Dermis microvascular lymphatic vessel endothelial cell (primary cell): ENCODE measurements around the gene CADM1. TPM values are rescaled to one million over a fixed set of nuclear protein-coding genes. Genes with fewer than 3 reads are reported as not detected.
"Not testable (repeated sequence)": the region's sequence is repeated elsewhere in the genome, so short reads cannot be mapped to it uniquely, and the experiment has no call there.

ENCODE experiments used
- DNase-seq, 2 donors: peaks; one replicate each; pipeline versions ENCODE4 v3.0.0 to v3.0.0-alpha.2; 2010; ENCODE audit warnings: low read depth in 2 of 2
- total RNA-seq: library from RNA; depleted of rRNA; stranded (reverse); fragments of >200 nt; gene quantifications from 2 replicates; pipeline ENCODE4 v1.2.1, GENCODE V29; 2014

Gene CADM1
- total RNA-seq, 1 donor from 2014 or later: 0.77 TPM

GRCh38 chr11:115477410-115477809, 26.8 kb downstream of the CADM1 start:
- DNase-seq: no peak

DNA sequence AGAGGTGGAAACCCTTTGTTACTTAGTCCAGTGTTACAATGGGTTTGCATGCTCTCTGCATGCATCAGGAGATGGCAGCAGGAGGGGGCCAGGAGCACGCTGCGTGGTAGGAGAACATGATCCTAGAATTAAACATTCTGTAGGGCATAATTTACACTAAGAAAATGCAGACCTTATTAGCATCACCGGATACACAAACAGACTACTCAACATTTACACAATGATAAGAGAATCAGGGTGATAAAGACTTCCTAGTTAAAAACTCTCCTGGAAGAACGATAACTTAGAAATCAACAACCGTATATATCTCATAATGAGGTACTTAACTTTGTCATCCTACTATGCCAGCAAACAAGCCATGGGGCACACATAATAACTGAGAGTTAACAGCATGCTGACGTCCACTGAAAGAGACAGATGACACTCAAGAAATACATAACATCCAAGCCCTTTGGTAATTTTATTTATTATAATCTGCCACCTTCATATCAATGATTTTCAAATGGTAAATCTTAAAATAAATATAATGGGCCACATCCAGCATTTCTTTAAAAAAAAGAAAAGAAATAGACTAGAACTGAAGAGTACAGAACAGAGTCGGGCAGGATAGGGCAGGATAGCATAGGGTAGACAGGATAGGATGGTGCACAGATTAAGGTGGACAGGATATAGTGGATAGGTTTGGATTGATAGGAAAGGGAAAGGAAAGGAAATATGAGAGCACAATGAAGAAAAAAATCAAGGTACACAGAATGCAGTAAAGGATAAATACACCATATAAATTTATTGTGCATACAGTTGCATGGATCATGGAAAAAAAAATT, 27.5 kb downstream of the CADM1 start:
- no peak for DNase-seq

DNA sequence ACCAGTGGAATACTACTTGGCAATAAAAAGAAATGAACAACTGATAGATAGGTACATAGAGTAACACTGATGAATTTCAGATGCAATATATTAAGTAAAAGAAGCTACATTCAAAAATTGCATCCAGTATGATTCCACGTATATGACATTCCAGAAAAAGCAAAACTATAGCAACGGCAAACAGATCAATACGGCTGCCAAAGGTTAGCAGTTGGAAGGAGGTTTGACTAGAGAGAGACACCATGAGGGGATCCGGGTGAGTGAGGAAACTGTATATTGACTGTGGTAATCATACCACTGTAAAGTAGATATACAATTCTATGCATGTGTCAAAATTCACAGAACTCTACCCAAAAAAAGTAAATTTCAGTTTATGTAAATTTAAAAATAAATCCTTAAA, 28.7 kb downstream of the CADM1 start:
- DNase-seq: no peak

- not testable (repeated sequence) for DNase-seq
Measured at GRCh38 chr11:115474306-115474705, 29.9 kb downstream of the CADM1 start.

- no peak for DNase-seq
Measured at GRCh38 chr11:115473167-115473566, 31.0 kb downstream of the CADM1 start.

DNA sequence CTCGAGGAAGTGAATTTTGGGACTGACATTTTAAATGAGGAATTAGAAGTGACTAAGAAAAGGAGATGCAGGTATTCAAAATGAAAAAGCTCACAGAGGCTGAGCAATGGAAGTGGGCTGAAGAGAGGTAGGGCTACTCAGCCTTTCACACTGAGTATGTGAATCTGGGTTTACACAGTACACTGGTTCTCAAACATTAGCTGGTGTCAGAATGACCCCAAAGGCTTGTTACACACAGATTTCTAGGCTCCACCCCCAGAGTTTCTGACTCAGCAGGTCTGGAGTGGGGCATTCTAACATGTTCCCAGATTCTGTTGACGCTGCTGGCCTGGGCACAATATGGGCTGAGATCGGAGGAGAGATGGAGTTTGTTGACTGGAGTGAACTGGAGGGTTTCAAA, 32.8 kb downstream of the CADM1 start:
- no peak for DNase-seq

DNA sequence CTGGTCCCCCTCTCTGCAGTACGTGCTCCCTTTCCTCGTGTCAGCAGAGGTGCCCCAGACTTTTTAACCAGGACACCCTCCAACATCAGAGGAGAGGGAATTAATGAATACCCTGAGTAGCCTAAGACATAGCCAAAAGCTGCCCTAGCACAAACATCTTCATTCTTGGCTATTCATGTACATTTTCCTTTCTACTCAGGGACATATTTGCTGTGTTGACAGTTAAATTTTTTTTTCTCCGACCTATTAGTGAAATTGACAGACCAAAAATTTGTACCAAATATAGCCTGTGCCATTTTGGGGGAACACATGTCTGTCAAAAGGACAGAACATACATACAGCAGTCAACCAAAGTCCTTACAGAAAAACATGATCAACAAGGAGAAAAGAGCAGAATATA, 33.3 kb downstream of the CADM1 start:
- no peak for DNase-seq

DNA sequence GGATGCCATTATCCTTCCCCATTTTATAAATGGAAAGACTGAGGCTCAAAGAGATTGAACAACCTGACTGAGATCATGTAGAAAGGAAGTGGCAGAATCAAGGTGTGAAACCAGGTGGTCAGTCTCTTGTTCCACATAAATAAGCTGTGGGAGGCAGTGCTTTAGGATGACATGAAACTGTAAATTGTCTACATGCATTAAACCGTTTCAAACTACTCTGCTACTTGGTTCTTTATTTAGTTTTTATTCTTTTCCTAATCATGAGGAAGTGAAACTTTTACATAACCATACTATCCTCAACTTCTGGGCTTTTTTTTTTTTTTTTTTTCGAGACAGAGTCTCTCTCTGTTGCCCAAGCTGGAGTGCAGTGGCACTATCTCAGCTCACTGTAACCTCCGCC, 34.9 kb downstream of the CADM1 start:
- DNase-seq: no peak

GRCh38 chr11:115466122-115466521, 38.1 kb downstream of the CADM1 start:
- no peak for DNase-seq

DNA sequence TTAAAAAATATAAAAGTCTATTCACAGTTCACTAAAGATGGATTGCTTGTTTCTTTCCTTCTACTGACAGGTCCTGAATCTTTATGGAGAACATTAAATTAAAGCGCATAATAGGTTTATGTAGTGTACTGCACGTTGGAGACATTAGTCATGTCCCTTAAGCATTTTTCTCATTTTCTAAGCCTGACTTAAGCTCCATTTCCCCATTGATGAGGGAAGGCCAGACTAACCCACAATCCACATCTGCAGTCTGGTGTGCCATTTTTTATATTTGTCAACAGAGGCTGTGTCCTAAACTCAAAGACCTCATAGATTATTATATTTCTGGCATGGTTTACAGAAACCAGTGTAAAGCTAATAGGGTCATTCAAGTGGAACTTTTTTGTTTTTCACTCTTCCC, 39.9 kb downstream of the CADM1 start:
- DNase-seq: no peak

- no peak for DNase-seq
Measured at GRCh38 chr11:115463606-115464005, 40.6 kb downstream of the CADM1 start.

DNA sequence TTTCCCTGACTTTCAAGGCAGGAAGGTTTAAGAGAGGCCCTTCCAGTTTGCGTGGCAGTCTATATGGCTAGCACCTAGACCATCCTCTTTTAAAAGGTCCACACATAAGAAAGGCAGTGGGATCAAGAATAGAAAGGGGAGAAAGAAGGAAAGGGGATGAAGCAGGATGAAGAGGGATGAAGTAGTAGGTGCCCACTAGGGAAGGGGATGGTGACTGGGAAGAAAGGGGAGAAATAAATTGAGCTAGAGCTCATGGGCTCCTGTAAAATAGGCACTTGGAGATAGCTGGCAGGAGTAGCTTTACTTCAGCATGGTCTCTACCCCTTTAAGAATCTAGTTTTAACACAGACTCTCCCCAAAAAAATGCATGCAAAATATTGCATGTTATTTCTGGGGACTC, 41.5 kb downstream of the CADM1 start:
- no peak for DNase-seq

GRCh38 chr11:115462004-115462541, 42.1 kb downstream of the CADM1 start:
- DNase-seq: no peak

DNA sequence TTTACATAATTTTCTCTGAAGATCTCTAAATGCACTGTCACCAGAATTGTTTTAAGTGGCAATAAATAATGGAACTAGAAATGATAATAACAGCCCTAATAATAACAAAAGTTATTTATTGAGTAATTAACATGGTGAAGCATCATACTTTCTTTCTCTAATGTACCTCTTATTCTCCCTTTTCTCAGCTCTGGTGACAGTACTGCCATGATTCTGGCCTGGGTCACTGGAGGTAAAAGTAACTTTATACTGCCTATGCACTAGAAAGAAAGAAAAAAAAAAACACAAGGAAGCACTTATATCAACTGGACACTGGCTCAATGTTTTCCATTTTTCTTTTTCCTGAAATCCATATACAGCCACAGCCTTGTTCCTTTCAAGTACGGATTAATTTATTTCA, 43.7 kb downstream of the CADM1 start:
- no peak for DNase-seq

GRCh38 chr11:115459563-115459962, 44.7 kb downstream of the CADM1 start:
- DNase-seq: no peak

DNA sequence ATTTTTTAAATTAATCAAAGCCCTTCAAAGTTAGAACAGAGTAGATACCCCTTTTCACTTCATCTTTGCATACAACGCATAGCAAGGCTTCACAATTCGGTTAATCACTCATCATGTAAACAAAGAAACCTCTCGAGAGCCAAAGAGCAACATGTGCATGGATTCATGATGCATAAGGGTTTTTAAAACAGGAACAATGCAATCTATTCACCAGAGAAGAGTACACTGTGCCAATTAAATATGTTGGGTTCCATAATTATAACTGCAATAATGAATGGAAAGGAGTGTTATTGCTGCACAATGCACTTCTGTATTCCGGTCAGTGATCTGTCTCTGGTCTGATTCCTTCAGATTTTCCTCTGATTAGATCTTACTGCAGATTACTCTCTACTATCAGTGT, 45.3 kb downstream of the CADM1 start:
- DNase-seq: no peak

DNA sequence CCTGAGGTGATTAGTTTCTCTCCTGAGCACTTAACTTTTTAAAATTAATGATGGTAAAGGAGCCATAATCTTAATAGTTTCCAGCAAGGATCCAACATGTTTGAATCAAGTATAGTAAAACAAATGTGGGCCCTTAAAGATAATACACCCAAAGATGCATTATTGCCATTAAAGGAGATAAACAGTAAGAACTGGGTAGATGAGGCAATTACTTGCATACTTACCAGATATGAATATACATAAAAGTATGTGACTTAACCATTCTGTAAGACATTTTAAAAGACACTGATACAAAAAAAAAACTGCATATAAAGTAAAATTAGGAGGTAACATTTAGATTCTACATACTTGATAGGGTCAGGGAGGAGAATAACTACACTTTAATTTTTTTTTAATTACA, 48.2 kb downstream of the CADM1 start:
- no peak for DNase-seq

GRCh38 chr11:115455613-115456012, 48.6 kb downstream of the CADM1 start:
- no peak for DNase-seq

DNA sequence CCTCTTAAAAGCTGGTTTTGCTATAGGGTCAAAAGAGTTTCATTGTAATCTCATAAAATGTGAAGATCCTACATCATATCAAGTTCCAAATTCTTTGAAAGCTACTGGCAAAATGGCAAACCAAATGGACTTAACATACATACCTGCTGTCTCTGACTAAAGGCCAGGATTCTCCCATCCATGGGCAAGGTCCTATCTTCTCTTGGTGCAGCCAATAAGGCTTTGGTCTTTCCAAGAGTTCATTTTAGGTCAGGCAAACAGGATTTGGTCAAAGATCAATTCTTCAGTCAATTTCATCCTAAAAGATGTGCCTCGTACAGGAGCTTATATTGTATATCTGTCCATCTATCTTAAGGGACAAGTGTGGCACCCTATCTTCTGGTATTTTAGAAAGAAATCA, 49.7 kb downstream of the CADM1 start:
- no peak for DNase-seq

- DNase-seq: no peak
Measured at GRCh38 chr11:115453693-115454490, 50.3 kb downstream of the CADM1 start.

GRCh38 chr11:115452241-115452640, 52.0 kb downstream of the CADM1 start:
- DNase-seq: no peak

GRCh38 chr11:115450519-115450918, 53.7 kb downstream of the CADM1 start:
- no peak for DNase-seq
